NCI-H510A (cell line): ENCODE measurements around the gene OAS1.
"Not testable (repeated sequence)": the region's sequence is repeated elsewhere in the genome, so short reads cannot be mapped to it uniquely, and the experiment has no call there.

ENCODE experiments used
- DNase-seq: peaks from one replicate; lab custom pipeline; 2025; lab: John Stamatoyannopoulos, UW

Gene OAS1

DNA sequence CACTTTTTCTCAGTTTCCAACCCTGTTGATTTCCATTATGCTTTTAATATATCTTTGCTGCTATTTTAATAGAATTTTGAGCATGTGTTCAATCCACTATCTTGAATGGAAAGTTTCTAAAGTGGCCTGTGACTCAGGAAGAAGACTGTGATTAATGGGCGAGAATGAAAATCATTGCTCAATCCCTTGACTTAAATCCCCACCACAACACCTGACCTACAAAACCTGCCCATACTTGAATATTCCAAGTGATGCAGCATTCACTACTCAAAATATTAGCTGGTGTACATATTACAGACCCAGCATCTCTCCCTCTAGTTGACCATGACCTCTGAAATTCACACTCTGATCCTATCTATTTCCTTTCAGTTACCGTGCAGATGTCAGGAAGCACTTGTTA, 30.2 kb downstream of the OAS1 start:
- DNase-seq = peak; percentile 18

DNA sequence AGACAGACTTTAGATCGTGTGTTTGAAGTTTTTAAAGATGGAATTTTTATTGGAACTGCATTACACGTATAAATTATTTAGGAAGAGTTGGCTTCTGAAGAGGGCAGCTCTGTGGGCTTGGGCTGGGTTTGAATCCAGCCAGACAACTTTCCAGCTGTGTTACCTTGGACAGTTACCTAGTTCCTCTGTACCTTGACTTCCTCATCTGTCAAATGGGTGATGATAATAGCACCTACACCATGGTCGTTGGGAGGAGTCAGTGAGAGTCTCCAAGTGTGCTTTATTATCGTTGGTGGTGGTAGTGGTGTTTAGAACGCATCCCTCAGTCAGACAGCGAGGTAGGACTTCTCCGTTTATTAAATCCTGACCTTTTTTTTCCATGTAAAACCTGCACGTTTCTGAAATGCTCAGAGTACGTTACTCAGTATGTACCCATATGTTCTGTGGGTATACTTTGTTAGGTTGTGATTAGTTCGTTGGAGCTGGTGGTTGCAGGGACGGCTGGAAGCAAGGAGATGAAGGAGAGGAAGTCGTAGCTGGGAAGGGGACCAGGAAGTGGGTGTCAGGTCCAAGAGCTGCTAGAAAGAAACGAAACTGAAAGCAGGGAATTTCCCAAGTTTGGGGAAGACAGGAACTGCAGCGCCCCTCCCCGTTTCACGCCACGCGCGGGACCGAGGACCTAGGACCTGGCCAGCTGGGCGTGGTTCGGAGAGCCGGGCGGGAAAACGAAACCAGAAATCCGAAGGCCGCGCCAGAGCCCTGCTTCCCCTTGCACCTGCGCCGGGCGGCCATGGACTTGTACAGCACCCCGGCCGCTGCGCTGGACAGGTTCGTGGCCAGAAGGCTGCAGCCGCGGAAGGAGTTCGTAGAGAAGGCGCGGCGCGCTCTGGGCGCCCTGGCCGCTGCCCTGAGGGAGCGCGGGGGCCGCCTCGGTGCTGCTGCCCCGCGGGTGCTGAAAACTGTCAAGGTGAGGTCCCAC, 31.3 kb downstream of the OAS1 start, which contains the start of gene OAS3:
TSS of gene OAS3 (plus strand) at position 734 of the 979 bp plus-strand sequence. CDS start at position 791, 57 bp downstream.
- DNase-seq = peak; percentile 62

DNA sequence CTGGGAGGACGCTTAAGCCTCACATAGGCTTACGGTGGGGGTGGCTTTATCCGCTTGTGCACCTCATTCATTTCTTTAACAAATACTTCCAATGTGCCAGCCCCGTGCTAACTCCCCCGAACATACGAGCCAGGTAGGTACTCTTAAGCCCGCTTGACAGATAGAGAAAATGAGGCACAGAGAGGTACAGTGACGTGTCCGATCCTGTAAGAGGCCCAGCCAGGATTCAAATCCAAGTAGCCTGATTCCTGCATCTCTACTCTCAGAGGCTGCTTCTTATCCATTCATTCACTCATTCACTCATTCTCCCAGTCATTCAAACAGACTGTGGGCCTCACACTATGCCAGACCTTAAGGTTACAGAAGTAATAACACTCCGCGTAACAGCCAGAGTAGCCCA, 32.0 kb downstream of the OAS1 start:
- no peak for DNase-seq

DNA sequence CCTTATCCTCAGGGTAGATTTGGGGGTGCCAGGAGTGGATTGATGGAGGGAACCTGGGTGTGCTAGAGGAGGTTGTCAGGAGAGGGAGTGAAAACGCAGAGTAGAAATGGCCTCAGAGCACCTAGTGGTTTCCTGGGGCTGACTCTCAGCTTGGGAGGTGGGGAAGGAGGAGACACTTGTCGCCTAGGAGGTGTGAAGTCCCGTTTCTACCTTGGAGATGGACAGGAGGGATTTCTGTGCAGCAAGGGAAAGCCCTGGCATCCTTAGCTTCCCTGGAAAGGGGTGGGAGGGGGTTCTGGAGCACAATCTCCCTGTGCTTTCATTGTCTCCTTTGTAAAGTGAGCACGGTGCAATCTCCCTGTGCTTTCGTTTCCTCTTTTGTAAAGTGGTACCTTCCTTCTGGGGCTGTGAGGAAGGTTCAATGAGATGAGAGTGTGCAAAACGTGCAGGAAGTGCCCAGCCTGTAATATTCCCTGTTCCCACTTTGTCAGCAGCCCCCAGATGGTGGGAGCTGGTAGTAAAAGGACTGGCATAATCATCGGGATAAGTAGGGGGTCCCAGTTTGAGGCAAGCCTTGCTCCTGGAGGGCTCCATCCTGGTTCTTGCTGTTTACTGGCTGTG, 33.1 kb downstream of the OAS1 start:
- no peak for DNase-seq

DNA sequence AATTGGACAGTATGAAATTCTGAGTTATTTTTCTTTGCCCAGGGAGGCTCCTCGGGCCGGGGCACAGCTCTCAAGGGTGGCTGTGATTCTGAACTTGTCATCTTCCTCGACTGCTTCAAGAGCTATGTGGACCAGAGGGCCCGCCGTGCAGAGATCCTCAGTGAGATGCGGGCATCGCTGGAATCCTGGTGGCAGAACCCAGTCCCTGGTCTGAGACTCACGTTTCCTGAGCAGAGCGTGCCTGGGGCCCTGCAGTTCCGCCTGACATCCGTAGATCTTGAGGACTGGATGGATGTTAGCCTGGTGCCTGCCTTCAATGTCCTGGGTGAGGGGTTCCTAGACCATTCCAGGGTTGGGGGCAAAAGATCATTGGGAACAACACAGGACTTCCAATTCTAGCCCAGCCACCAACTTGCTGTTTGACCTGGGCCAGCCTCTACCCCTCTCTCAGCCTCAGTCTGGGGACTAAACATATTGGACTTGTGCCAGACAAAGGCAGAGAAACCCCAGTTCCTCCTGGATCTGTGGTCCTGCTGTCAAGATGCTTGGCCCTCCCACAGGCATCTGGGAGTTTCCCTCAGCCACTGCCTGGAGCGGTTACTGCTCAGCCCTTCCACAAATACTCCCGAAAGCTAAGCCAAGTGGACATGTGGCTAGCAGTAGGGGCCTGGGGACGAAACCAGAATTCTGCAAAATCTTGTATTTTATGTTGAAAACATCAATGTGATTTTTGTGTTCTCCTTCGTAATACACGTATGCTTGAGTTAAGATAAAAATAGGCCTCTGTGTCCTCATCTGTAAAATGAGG, 35.0 kb downstream of the OAS1 start:
- DNase-seq = no peak

DNA sequence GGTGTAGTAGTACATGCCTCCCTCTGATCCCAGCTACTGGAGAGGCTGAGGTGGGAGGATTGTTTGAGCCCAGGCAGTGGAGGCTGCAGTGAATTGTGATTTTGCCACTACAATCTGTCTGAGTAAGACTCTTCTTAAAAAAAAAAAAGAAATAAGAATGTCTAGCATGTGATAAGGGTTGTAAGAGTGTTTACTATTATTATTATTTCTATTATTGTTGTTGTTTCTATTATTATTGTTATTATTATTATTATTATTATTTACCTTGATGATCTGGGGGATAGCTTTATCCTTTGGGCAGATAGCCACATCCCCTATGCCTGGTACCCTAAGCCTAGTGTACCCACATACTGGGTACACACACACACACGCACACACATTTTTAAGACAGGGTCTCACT, 35.8 kb downstream of the OAS1 start:
- DNase-seq = no peak

DNA sequence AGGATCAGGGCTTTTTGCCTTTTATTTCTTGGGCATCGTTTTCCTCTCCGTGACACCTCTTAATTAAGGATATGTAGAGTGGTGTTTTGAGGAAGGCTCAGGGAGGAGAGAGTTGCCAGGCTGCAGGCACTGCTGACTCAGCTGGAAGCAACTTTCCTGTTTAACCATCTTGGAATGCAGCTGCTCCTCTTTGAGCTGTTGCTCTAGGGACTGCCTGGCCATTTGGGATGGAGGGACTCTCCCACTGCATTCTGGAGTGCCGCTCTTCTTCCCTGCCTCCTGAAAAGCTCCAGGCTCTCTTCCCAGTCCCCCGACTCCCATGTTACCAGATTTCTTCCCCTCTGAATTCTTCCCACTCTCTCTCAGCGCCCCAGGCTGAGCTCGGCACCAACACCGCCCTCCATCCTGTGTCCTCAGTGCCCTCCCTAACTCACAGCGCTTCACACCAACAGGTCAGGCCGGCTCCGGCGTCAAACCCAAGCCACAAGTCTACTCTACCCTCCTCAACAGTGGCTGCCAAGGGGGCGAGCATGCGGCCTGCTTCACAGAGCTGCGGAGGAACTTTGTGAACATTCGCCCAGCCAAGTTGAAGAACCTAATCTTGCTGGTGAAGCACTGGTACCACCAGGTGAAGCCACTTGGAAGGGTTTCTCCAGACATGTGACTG, 37.4 kb downstream of the OAS1 start:
- DNase-seq = no peak

DNA sequence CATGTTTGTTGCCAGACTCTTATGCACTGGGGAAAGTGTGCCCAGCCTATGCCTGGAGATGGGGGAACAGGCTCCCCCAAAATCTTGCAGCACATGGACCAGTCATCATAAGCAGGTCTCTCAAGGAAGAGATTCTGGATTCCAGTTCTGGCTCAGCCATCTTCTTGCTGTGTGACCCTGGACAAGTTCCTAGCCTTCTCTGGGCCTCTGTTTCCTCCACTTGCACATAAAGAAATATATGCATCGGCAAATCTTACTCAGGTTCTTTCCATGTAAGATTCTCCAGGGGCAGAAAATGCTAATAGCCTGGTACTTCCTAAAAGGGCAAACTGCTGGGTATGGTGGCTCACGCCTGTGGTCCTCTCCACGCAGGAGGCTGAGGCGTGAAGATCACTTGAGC, 38.8 kb downstream of the OAS1 start:
- DNase-seq = no peak

DNA sequence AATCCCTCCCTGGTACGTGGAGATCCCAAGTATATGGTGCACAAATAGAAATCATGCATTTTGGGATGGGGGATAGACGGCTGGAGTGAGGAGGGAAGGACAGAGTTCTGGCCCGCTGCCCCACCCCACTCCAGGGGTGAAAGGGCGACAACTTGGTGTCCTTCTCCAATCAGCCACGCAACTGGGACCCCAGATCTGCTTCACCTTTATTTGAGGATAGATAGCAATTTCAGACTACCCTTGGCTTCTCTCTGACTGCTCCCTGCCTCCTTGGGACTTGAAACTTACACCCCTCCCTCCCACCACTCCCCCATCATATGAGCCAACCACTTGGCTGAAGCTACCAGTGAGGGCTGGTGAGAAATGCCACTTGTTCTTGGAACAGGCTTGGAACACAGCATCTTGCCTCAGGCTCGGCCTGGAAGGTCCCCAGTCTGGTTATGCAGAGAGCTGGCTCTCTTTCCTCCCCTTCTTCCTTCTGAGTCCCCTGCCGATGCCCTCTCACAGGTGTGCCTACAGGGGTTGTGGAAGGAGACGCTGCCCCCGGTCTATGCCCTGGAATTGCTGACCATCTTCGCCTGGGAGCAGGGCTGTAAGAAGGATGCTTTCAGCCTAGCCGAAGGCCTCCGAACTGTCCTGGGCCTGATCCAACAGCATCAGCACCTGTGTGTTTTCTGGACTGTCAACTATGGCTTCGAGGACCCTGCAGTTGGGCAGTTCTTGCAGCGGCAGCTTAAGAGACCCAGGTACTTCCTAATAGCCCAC, 39.7 kb downstream of the OAS1 start:
- DNase-seq = no peak

DNA sequence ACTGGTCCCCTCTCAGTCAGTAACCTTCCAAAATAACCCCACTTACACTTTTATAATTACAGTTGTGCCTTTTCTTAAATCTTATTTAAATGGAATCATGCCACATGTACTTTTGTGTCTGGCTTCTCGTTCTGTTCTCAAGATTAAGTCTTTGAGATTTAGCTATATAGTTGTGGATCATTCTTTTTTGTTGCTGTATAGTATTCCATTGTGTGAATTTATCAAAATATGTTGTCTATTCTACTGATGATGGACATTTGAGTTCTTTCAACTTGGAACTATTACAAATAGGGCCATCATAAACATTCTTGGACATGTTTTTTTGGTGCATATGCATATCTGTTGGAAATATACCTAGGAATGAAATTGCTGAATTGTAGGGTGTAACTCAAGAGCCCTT, 40.6 kb downstream of the OAS1 start:
- no peak for DNase-seq

DNA sequence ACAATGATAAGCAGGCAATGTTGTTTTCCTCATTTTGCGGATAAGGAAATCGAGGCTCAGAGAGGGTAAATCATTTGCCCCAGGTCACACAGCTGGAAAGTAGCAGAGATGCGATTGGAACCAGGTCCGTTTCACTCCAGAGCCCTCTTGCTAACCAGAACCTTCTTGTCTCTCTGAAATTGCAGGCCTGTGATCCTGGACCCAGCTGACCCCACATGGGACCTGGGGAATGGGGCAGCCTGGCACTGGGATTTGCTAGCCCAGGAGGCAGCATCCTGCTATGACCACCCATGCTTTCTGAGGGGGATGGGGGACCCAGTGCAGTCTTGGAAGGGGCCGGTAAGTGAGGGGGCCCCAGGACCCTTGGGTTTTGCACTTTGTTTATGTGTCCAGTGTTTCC, 41.0 kb downstream of the OAS1 start:
- no peak for DNase-seq

DNA sequence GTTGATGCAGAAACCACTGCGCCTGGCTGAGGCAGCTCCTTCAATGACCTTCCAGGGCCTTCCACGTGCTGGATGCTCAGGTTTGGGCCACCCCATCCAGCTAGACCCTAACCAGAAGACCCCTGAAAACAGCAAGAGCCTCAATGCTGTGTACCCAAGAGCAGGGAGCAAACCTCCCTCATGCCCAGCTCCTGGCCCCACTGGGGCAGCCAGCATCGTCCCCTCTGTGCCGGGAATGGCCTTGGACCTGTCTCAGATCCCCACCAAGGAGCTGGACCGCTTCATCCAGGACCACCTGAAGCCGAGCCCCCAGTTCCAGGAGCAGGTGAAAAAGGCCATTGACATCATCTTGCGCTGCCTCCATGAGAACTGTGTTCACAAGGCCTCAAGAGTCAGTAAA, 42.0 kb downstream of the OAS1 start:
- DNase-seq = no peak

DNA sequence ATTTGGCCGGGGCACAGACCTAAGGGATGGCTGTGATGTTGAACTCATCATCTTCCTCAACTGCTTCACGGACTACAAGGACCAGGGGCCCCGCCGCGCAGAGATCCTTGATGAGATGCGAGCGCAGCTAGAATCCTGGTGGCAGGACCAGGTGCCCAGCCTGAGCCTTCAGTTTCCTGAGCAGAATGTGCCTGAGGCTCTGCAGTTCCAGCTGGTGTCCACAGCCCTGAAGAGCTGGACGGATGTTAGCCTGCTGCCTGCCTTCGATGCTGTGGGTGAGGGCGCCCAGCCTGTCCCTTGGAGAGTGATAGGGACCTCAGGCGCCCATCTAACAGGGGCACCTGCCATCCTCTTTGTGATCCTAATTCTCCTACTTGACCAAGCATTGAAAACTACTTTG, 43.9 kb downstream of the OAS1 start:
- no peak for DNase-seq

DNA sequence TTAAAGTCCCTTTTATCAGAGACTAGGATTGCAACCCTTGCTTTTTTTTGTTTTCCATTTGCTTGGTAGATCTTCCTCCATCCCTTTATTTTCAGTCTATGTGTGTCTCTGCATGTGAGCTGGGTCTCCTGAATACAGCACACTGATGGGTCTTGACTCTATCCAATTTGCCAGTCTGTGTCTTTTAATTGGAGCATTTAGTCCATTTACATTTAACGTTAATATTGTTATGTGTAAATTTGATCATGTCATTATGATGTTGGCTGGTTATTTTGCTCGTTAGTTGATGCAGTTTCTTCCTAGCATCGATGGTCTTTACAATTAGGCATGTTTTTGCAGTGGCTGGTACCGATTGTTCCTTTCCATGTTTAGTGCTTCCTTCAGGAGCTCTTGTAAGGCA, 50.4 kb downstream of the OAS1 start:
- not testable (repeated sequence) for DNase-seq

DNA sequence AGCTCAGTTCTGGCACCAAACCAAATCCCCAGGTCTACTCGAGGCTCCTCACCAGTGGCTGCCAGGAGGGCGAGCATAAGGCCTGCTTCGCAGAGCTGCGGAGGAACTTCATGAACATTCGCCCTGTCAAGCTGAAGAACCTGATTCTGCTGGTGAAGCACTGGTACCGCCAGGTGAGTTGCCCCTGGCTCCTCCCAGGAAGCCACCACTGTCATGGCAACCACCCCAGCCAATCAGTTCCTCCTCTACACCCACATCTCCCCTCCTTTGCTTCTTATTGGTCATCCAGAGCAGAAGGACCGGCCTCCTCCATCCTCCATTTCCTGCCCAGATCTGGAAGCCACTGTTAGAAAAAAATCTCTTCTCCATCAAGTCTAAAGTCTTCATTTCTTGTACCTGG, 54.3 kb downstream of the OAS1 start:
- DNase-seq = no peak

DNA sequence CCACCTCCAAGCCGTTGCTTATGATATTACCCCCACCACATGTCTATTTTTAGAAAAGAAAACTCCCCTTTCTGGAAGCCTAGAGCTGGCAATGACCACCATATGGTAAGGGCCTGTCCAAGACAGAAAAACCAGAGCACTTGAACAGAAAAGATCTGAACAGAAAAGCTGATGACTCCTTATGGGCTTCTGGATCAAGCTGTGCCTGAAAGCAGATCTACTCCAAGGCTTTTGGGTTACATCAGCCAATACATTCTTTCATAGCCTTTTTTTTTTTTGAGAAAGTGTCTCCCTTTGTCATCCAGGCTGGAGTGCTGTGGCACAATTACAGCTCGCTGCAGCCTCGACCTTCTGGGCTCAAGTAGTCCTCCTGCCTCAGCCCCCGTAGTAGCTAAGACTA, 54.8 kb downstream of the OAS1 start:
- DNase-seq = no peak

DNA sequence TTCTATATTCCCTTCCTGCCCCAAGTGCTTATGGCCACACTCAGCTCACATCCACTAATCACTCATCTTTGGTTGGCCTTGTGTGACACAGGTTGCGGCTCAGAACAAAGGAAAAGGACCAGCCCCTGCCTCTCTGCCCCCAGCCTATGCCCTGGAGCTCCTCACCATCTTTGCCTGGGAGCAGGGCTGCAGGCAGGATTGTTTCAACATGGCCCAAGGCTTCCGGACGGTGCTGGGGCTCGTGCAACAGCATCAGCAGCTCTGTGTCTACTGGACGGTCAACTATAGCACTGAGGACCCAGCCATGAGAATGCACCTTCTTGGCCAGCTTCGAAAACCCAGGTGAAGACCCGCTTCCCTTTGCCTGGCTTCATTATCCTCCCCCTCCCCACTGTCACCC, 55.8 kb downstream of the OAS1 start:
- no peak for DNase-seq

DNA sequence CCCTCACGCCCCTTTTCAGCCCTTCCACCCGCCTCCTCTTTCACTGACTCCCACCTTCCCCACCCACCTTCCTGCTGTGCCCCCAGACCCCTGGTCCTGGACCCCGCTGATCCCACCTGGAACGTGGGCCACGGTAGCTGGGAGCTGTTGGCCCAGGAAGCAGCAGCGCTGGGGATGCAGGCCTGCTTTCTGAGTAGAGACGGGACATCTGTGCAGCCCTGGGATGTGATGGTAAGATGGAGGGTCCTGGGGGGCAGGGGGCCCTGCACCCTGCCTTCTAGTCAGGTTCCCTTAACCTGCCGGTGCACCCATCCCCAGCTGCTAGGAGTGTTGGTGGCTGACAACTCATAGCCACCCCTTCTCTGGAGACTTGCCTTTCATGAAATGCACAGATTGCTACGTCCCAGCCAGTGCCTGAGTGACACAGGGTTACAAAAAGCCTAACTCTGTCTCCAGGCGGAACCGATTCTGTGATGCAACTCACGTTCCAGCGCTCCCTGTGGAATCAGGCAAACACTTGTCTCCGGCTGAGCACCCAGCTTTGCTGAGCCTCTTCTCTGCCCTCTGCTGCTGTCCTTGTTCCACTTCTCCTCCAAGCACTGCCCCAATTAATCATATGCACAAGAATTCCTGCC, 56.6 kb downstream of the OAS1 start:
- no peak for DNase-seq

DNA sequence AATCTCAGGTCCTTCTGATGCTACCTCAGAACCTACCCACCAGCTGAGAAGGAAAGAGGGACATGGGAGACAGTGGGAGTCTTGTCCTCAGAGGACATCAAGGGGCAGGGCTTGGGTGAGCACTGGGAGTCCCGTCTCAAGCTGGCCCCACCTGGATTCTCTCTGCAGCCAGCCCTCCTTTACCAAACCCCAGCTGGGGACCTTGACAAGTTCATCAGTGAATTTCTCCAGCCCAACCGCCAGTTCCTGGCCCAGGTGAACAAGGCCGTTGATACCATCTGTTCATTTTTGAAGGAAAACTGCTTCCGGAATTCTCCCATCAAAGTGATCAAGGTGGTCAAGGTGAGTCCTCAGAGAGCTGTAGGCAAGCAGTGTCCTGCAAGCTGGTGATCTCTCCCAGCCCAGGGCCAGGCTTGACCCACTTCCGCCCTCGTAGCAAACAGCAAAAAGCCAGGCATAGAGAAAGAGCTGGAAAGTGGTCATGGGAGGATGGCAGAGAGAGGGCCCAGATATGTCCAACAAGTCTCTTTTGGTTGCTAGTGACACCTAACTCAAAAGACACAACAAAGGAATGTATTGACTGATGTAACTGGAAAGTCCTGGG, 57.4 kb downstream of the OAS1 start:
- no peak for DNase-seq

DNA sequence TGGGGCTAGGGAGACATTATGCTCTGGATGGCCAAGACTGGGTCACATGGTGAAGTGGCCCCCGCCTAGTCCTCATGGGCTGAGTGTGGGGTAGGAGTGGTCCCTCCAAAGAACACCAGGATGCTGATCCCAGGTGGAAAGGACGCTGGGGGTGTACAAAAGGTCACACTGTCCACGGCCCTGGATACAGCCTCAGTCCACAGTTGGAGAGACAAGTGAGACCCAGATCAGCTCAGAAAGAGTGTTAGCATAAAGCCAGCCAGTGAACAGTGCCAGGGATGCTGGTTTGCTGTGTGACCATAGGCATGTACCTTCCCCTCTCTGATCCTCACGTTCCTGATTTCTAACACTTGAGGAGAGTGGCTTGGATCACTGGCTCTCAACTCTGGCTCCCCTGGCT, 58.2 kb downstream of the OAS1 start:
- no peak for DNase-seq
